Stimulated activated naive B cell treated with anti-CD40 and anti-IgM and Interleukin-4, amounts not matched to agents 10 μg/mL and 1 μg/mL and 100 μg/mL, for 72 hours (primary cell): ENCODE results near the gene CLEC4M.
A peak's percentile ranks its signal among the peaks of the same experiment; 100 is the strongest.
"Not testable (repeated sequence)": the region's sequence is repeated elsewhere in the genome, so short reads cannot be mapped to it uniquely, and the experiment has no call there.

Source experiments
- ATAC-seq, 2 donors: fragments of 150-1000 bp; cut with Tn5 transposase; replicated peaks; 2 replicates each; pipeline ENCODE4 v1.10.0; 2021; ENCODE audit warnings: moderate library complexity in 1 of 2
- DNase-seq: peaks from one replicate; pipeline ENCODE4 v3.0.0; 2021
- H3K27ac Mint-ChIP-seq: one replicate; pipeline ENCODE4 v1.8.0; 2022; ENCODE audit warnings: mild to moderate bottlenecking, mixed read lengths
- H3K27me3 Mint-ChIP-seq, 2 donors: one replicate each; pipeline ENCODE4 v1.8.0; 2022; ENCODE audit warnings: mixed read lengths in 2 of 2
- H3K36me3 Mint-ChIP-seq, 2 donors: one replicate each; pipeline ENCODE4 v1.8.0; 2022; ENCODE audit warnings: mixed read lengths in 2 of 2, mild to moderate bottlenecking in 1 of 2
- H3K4me1 Mint-ChIP-seq, 2 donors: one replicate each; pipeline ENCODE4 v1.8.0; 2022; ENCODE audit warnings: mixed read lengths in 2 of 2, mild to moderate bottlenecking in 1 of 2
- H3K4me3 Mint-ChIP-seq, 2 donors: one replicate each; pipeline ENCODE4 v1.8.0; 2022; ENCODE audit warnings: mild to moderate bottlenecking in 2 of 2, mixed read lengths in 2 of 2, moderate library complexity in 1 of 2
- H3K9me3 Mint-ChIP-seq, 2 donors: one replicate each; pipeline ENCODE4 v1.8.0; 2022; ENCODE audit warnings: mixed read lengths in 2 of 2, mild to moderate bottlenecking in 1 of 2

Gene CLEC4M

GRCh38 chr19:7815325-7815724 is 52.3 kb downstream of the CLEC4M start:
- DNase-seq (peak; percentile 41), ATAC-seq (peak; percentile 65 to 76)
- peaks cover 29 to 30% of the 10 kb centered on the region in 2 donors for H3K4me1 Mint-ChIP-seq
- H3K27me3 Mint-ChIP-seq, result peaks cover 8 to 10% of the 10 kb centered on the region in 2 donors
- H3K9me3 Mint-ChIP-seq, result peaks cover 5 to 17% of the 10 kb centered on the region in 2 donors
- peaks cover 0 to 11% of the 10 kb centered on the region in 2 donors for H3K36me3 Mint-ChIP-seq
- H3K27ac Mint-ChIP-seq, result peak overlapping the region; percentile 94
- peak overlapping the region; percentile 53 to 70 for H3K4me3 Mint-ChIP-seq

GRCh38 chr19:7816040-7816439 is 53.0 kb downstream of the CLEC4M start:
- peaks cover 29 to 30% of the 10 kb centered on the region in 2 donors for H3K4me1 Mint-ChIP-seq

DNA sequence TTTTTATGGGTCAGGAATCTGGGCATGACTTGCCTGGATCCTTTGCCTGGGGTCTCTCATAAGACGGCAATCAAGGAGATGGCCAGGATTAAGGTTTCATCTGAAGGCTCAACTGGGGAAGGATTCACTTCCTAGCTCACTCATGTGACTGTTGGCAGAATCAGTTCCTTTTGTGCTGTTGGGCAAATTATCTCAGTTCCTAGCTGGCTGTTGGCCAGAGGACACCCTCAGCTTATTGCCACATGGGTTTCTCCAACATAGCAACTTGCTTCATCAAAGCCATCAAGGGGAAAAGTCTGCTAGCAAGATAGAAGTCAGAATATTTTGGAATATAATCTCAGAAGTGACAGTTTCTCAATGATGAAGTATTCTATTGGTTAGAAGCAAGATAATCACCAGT is 54.8 kb downstream of the CLEC4M start:
- H3K9me3 Mint-ChIP-seq, result peaks cover 3 to 5% of the 10 kb centered on the region in 2 donors
- H3K36me3 Mint-ChIP-seq, result peaks cover 0 to 4% of the 10 kb centered on the region in 2 donors
- no peak overlapping the region for H3K27ac Mint-ChIP-seq
- ATAC-seq (no peak), DNase-seq (no peak)
- peaks cover 29 to 30% of the 10 kb centered on the region in 2 donors for H3K4me1 Mint-ChIP-seq
- H3K27me3 Mint-ChIP-seq, result peaks cover 20 to 21% of the 10 kb centered on the region in 2 donors
- H3K4me3 Mint-ChIP-seq, result no peak overlapping the region

More at GRCh38 chr19:7816040-7816439, 53.0 kb downstream of the CLEC4M start:
- Mint-ChIP-seq H3K27me3 (peaks cover 15 to 17% of the 10 kb centered on the region in 2 donors), H3K4me3 (peak overlapping the region in 1 of 2 donors; percentile 70), H3K9me3 (peaks cover 5 to 15% of the 10 kb centered on the region in 2 donors)
- not testable (repeated sequence) for ATAC-seq, DNase-seq, H3K27ac Mint-ChIP-seq, H3K36me3 Mint-ChIP-seq

- DNase-seq (no peak), ATAC-seq (no peak)
- peaks cover 0 to 4% of the 10 kb centered on the region in 2 donors for H3K36me3 Mint-ChIP-seq
- no peak overlapping the region for H3K27ac Mint-ChIP-seq
- peaks cover 31 to 32% of the 10 kb centered on the region in 2 donors for H3K4me1 Mint-ChIP-seq
- H3K9me3 Mint-ChIP-seq, result peaks cover 3 to 5% of the 10 kb centered on the region in 2 donors
- H3K4me3 Mint-ChIP-seq, result no peak overlapping the region
- H3K27me3 Mint-ChIP-seq, result peaks cover 26 to 31% of the 10 kb centered on the region in 2 donors
Observed at GRCh38 chr19:7818806-7819205, 55.8 kb downstream of the CLEC4M start.
